ENCODE results near the gene DONSON.

Gene DONSON

GRCh38 chr21:33561373-33561772 lies 27.1 kb downstream of the DONSON start:
- no peak for DNase-seq

- no peak for DNase-seq
Observed at GRCh38 chr21:33560965-33561364, 27.5 kb downstream of the DONSON start.

GRCh38 chr21:33559813-33560212 lies 28.7 kb downstream of the DONSON start:
- DNase-seq, result no peak

- DNase-seq, result no peak
Observed at GRCh38 chr21:33558777-33559421, 29.6 kb downstream of the DONSON start.

- no peak for DNase-seq
Observed at GRCh38 chr21:33557447-33557846, 31.0 kb downstream of the DONSON start.

GRCh38 chr21:33554982-33555344 lies 33.5 kb downstream of the DONSON start:
- DNase-seq, result no peak

- no peak for DNase-seq
Observed at GRCh38 chr21:33554236-33554981, 34.1 kb downstream of the DONSON start.

GRCh38 chr21:33552999-33553598 lies 35.4 kb downstream of the DONSON start:
- no peak for DNase-seq

- no peak for DNase-seq
Observed at GRCh38 chr21:33552093-33552998, 36.1 kb downstream of the DONSON start.

- no peak for DNase-seq
Observed at GRCh38 chr21:33551664-33552063, 36.8 kb downstream of the DONSON start.

GRCh38 chr21:33550772-33551660 lies 37.5 kb downstream of the DONSON start:
- no peak for DNase-seq

GRCh38 chr21:33549848-33550771 lies 38.4 kb downstream of the DONSON start:
- DNase-seq, result no peak

- DNase-seq, result no peak
Observed at GRCh38 chr21:33546086-33546485, 42.4 kb downstream of the DONSON start.

GRCh38 chr21:33544451-33545195 lies 43.9 kb downstream of the DONSON start:
- no peak for DNase-seq

- peak; percentile 69 to 71 for DNase-seq
Observed at GRCh38 chr21:33543505-33544129, 44.9 kb downstream of the DONSON start.

- DNase-seq, result peak; percentile 93 to 95
Observed at GRCh38 chr21:33542640-33543504, 45.6 kb downstream of the DONSON start, which contains the start of gene SON. Gene SON (plus strand): TSS chr21:33543038. CDS start chr21:33543093, 55 bp downstream.

- peak; percentile 75 to 81 for DNase-seq
Observed at GRCh38 chr21:33541756-33542639, 46.5 kb downstream of the DONSON start, which contains the start of gene GART. Gene GART (minus strand): TSS chr21:33542117. CDS start chr21:33539315, 2,802 bp downstream.

Measured in stimulated activated CD4-positive, alpha-beta T cell treated with anti-CD3 and anti-CD28 coated beads, Interleukin-2, amount 100 ng/mL, for 48 hours (primary cell).